ENCODE results near the gene MYO16. TPM values are rescaled to one million over a fixed set of nuclear protein-coding genes. Genes with fewer than 3 reads are reported as not detected.

Gene MYO16
- total and polyA plus RNA-seq, 2 of the 4 experiments (the other 2 are of a cell fraction) = under 0.01 to 0.03 TPM

DNA sequence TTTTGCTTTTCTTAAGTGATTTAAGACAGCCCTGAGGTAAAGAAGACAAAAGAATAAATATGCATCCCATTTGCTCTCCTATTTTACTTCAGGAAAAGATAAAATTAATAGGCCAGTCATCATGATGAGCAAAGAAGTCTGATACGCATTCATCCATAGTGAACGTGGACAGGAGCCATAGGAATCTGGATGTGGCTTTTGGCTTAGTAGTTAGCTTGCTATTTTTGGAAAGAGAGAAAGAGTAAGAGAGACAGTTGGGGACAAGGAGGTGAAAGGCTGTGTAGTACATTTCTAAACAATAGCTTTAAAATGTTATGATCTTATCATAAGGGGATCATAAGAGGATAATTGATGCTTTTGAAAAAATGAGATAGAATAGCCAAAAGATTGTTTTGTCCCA, 611.7 kb downstream of the MYO16 start:
- H2BK120ac ChIP-seq (ENCODE audit: low read depth, low read length) = peak overlapping the region; percentile 24; the same call in 1 of the 2 replicates
- TF ChIP-seq POLR2A (IDR thresholded peaks at IDR 0.05; ENCODE audit: low read depth, low read length) = no peak
- TF ChIP-seq, protein P1, sequence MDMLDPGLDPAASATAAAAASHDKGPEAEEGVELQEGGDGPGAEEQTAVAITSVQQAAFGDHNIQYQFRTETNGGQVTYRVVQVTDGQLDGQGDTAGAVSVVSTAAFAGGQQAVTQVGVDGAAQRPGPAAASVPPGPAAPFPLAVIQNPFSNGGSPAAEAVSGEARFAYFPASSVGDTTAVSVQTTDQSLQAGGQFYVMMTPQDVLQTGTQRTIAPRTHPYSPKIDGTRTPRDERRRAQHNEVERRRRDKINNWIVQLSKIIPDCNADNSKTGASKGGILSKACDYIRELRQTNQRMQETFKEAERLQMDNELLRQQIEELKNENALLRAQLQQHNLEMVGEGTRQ (IDR thresholded peaks at IDR 0.05; ENCODE audit: low read depth, low read length) = no peak
- TF ChIP-seq SMC3 (IDR thresholded peaks at IDR 0.05; ENCODE audit: low read depth, low read length) = no peak
- TF ChIP-seq MAFK (IDR thresholded peaks at IDR 0.05; ENCODE audit: low read depth, low read length) = no peak
- TF ChIP-seq FOS (IDR thresholded peaks at IDR 0.05; ENCODE audit: low read depth, low read length) = no peak
- TF ChIP-seq, protein P2, sequence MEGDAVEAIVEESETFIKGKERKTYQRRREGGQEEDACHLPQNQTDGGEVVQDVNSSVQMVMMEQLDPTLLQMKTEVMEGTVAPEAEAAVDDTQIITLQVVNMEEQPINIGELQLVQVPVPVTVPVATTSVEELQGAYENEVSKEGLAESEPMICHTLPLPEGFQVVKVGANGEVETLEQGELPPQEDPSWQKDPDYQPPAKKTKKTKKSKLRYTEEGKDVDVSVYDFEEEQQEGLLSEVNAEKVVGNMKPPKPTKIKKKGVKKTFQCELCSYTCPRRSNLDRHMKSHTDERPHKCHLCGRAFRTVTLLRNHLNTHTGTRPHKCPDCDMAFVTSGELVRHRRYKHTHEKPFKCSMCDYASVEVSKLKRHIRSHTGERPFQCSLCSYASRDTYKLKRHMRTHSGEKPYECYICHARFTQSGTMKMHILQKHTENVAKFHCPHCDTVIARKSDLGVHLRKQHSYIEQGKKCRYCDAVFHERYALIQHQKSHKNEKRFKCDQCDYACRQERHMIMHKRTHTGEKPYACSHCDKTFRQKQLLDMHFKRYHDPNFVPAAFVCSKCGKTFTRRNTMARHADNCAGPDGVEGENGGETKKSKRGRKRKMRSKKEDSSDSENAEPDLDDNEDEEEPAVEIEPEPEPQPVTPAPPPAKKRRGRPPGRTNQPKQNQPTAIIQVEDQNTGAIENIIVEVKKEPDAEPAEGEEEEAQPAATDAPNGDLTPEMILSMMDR (conservative IDR thresholded peaks at IDR 0.05; ENCODE audit: low read depth, low read length) = no peak
- no peak for TF ChIP-seq NFE2L2 (IDR thresholded peaks at IDR 0.05; ENCODE audit: low read depth, low read length)
- peak overlapping the region; percentile 29; the same call in 1 of the 2 replicates for H2BK20ac ChIP-seq (ENCODE audit: low read depth, low read length)
- peaks cover 5% of the 10 kb centered on the region; the same call in 1 of the 2 replicates for H3K4me1 ChIP-seq (ENCODE audit: control insufficient read depth, insufficient read depth, low read length)
- H3K4me2 ChIP-seq (ENCODE audit: low read depth, low read length) = no peak overlapping the region
- H3K9me1 ChIP-seq (ENCODE audit: insufficient read depth, low read length) = peaks cover 3% of the 10 kb centered on the region
- no peak overlapping the region for H3K9ac ChIP-seq (ENCODE audit: low read depth, low read length)
- ATAC-seq (ENCODE audit: low read depth) (no peak), DNase-seq (no peak)
- H3K4ac ChIP-seq (ENCODE audit: low read depth, low read length) = no peak overlapping the region
- no peak overlapping the region for H2BK5ac ChIP-seq (ENCODE audit: low read depth, low read length, poor library complexity, severe bottlenecking)
- H3K79me1 ChIP-seq (ENCODE audit: low read depth in 1 of 2, low read length in 2 of 2) = no peaks in the 10 kb centered on the region
- H3K56ac ChIP-seq (ENCODE audit: extremely low read depth, insufficient read depth, low read length) = no peak overlapping the region
- H4K20me1 ChIP-seq (ENCODE audit: insufficient read depth, low read length) = no peaks in the 10 kb centered on the region
- H2AK5ac ChIP-seq (ENCODE audit: low read depth, low read length) = no peak overlapping the region
- H4K8ac ChIP-seq (ENCODE audit: low read depth in 2 of 2, low read length in 2 of 2) = no peak overlapping the region
- no peak overlapping the region; the same call in 2 of the 3 replicates for H2BK15ac ChIP-seq (ENCODE audit: low read depth, low read length)
- no peak overlapping the region for H4K5ac ChIP-seq (ENCODE audit: low read depth, low read length)
- no peaks in the 10 kb centered on the region for H3K27me3 ChIP-seq (ENCODE audit: control insufficient read depth, insufficient read depth, low read length)
- no peaks in the 10 kb centered on the region for H3K9me3 ChIP-seq (ENCODE audit: control insufficient read depth, insufficient read depth, low read length)
- H3K23ac ChIP-seq (ENCODE audit: low read depth, low read length) = no peak overlapping the region
- H3K27ac ChIP-seq (ENCODE audit: insufficient read depth, low read length) = no peak overlapping the region
- ChIA-PET CTCF (interaction anchor here (0.6 kb wide), 1 partner anchor 12 kb away, joined by 4 read pairs; no protein-coding TSS in a partner anchor), POLR2A (ENCODE audit: unreplicated experiment) (no interaction called here)
- no peak overlapping the region for H3K4me3 ChIP-seq (ENCODE audit: insufficient read depth, low read depth, low read length)
- H3K18ac ChIP-seq (ENCODE audit: low read depth, low read length) = no peak overlapping the region
- H2AFZ ChIP-seq (replicated peaks; ENCODE audit: low read length, poor library complexity) = no peak overlapping the region
- in situ Hi-C loops (cut with MboI; ENCODE audit: low sequenced_read_pairs) = no loop called here
- no peak overlapping the region for H4K91ac ChIP-seq (ENCODE audit: insufficient read depth, low read depth, low read length)
- no peak overlapping the region for H3K14ac ChIP-seq (replicated peaks; ENCODE audit: low read depth, low read length)
- no peak overlapping the region for H2AK9ac ChIP-seq (replicated peaks; ENCODE audit: low read depth, low read length, poor library complexity)
- intact Hi-C loops (cut with micrococcal nuclease) = loop anchor here (5.0 kb wide), 1 partner anchor 84 kb away; no protein-coding TSS in a partner anchor
- no TSS peak for BruUV-seq (replicated peaks)
- dilution Hi-C loops (cut with HindIII; ENCODE audit: low sequenced_read_pairs, unreplicated experiment) = no loop called here
- WGBS, 2 experiments (ENCODE audit: extremely low coverage in 2 of 2, insufficient read length in 1 of 2) = no CpG with 5 or more reads among the region's 2 CpGs
- H3K36me3 ChIP-seq (ENCODE audit: control insufficient read depth, insufficient read depth, low read length) = no peaks in the 10 kb centered on the region
